Measurements from ENCODE around the gene BCL2L13.
"Not testable (repeated sequence)": the region's sequence is repeated elsewhere in the genome, so short reads cannot be mapped to it uniquely, and the experiment has no call there.

The BCL2L13 gene

DNA sequence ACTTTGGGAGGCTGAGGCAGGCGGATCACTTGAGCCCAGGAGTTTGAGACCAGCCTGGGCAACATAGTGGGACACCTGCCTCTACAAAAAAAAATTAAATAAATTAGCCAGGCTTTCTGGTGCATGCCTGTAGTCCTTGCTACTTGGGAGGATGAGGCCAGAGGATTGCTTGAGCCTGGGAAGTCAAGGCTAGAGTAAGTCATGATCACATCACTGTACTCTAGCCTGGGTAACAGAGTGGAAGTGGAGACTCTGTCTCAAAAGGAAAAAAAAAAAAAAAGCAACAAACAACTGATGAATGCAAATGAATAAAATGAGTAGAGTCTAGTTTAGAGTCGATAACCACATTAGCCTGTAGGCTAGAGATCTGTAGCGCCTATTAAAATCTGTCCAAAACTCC lies 3.9 kb upstream of the BCL2L13 start:
- no peak for DNase-seq (ENCODE audit: low read depth, low spot score)

DNA sequence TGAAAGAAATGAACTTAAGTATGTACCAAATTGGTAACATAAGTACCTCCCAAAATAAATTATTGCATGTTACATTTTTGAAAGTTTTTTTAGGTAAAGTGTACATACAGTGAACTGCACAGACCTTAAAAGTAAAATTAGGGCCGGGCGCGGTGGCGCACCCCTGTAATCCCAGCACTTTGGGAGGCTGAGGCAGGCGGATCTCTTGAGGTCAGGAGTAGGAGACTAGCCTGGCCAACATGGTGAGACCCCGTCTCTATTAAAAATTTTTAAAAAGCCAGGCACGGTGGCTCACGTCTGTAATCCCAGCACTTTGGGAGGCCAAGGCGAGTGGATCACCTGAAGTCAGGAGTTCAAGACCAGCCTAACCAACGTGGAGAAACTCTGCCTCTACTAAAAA lies 1.7 kb upstream of the BCL2L13 start:
- DNase-seq (ENCODE audit: low read depth, low spot score): not testable (repeated sequence)

DNA sequence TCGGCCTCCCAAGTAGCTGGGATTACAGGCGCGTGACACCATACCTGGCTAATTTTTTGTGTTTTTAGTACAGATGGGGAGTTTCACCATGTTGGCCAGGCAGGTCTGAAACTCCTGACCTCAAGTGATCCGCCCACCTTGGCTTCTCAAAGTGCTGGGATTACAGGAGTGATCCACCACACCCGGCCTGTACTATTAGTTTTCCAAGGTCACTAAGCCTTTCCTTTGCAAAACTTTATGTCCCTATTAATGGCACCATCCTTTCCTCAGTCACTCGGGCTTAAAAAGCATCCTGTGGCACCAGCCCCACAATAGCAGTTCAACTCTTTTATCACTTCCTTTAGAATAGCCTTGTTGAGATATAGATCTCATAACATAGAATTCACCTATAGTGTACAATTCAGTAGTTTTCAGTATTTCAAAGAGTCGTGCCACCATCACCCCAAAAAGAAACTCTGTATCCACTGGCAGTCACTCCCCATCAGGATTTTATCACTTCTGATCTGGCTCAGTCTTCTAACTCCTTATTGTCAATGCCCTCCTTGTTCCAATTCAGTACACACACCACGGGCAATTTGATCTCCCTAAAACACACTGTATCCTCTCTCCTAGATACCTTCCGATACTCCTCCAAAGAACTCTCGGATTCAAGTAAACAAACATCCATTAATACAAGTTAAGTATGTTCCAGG lies 921 bp upstream of the BCL2L13 start:
- DNase-seq (ENCODE audit: low read depth, low spot score): no peak

DNA sequence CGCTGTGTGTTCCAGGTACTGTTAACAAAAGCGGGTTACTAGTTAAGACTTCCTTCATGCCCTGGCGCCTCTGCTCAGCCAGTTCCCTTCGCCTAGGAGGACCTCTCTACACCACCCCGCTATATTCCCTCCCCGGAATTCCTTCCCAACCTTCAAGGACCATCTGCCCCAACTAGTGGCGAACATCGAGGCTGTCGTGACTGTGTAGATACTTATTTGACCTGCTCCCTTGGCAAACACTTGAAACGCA lies 450 bp upstream of the BCL2L13 start:
- no peak for DNase-seq (ENCODE audit: low read depth, low spot score)

DNA sequence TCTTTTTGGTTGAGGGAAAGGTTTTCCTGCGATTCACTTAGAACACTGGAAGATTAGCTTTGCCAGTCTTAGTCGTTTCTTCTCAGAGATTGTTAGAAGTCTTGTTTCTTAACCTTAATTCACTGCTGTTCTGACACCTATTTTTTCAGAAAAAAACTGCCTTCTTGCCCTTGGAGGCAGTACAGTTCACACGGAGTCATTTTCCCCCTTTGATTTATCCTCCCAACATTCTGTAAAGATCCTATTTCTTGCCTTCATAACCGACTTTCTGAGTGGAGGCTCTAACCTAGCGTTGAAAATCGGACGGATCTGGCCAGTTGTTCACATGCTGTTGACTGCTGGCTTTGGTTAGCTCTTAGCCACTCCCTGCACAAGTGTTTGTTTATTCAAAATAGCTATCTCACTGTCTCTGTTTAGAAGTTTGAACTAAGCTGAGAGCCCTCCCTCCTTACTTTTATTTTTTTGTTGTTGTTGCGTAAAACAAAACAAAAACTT lies 737 bp downstream of the BCL2L13 start:
- no peak for DNase-seq (ENCODE audit: low read depth, low spot score)

- DNase-seq (ENCODE audit: low read depth, low spot score): no peak
Observed at GRCh38 chr22:17641269-17641668, 2.7 kb downstream of the BCL2L13 start.

DNA sequence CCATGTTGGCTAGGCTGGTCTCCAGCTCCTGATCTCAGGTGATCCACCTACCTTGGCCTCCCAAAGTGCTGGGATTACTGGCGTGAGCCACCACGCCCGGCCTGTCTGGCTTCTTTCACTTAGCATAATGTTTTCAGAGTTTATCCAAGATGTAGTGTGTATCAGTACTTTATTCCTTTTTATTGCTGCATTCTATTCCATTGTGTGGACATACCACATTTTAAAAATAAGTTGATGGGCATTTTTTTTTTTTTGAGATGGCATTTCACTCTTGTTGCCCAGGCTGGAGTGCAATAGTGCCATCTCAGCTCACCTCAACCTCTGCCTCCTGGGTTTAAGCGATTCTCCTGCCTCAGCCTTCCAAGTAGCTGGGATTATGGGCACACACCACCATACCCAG lies 3.8 kb downstream of the BCL2L13 start:
- DNase-seq (ENCODE audit: low read depth, low spot score): not testable (repeated sequence)

DNA sequence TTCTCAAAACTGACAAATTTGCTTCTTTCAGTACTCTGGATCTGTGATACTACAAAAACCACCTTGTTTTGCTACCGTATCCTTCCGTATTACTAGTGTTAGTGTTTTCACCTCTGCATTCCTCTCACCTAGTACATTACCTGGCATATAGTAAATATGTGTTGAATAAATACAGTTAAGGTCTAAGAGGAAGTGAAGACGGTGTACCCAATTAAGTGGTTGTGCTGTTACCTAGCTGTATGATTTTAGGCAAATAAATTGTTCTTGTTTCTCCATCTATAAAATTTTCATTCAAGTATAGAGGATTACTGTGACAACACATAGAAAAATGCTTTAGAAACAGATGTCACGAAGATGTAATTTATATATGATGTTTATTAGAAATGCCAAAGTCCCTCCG lies 8.9 kb downstream of the BCL2L13 start:
- DNase-seq (ENCODE audit: low read depth, low spot score): no peak

GRCh38 chr22:17647991-17648390 lies 9.4 kb downstream of the BCL2L13 start:
- no peak for DNase-seq (ENCODE audit: low read depth, low spot score)

- no peak for DNase-seq (ENCODE audit: low read depth, low spot score)
Observed at GRCh38 chr22:17648569-17648968, 10.0 kb downstream of the BCL2L13 start.

GRCh38 chr22:17655289-17655688 lies 16.7 kb downstream of the BCL2L13 start:
- DNase-seq (ENCODE audit: low read depth, low spot score): no peak

GRCh38 chr22:17656870-17657395 lies 18.4 kb downstream of the BCL2L13 start:
- DNase-seq (ENCODE audit: low read depth, low spot score): no peak

GRCh38 chr22:17664414-17665055 lies 26.0 kb downstream of the BCL2L13 start:
- no peak for DNase-seq (ENCODE audit: low read depth, low spot score)

- DNase-seq (ENCODE audit: low read depth, low spot score): no peak
Observed at GRCh38 chr22:17665248-17665647, 26.7 kb downstream of the BCL2L13 start.

DNA sequence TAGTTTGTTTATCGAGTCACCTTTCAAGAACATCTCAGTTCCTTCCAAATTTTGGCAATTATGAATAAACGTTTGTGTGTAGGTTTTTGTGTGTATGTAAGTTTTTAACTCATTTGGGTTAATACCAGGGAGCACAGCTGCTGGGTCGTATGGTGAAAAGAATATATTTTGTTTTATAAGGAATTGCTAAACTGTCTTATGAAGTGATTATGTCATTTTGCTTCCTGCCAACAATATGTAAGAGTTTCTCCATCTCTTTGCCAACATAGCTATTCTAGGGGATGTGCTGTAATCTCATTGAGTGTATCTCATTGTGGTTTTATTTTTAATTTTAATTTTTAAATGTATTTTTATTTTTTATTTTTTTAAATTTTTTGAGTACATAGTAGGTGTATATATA lies 27.3 kb downstream of the BCL2L13 start:
- no peak for DNase-seq (ENCODE audit: low read depth, low spot score)

- not testable (repeated sequence) for DNase-seq (ENCODE audit: low read depth, low spot score)
Observed at GRCh38 chr22:17671521-17672092, 33.0 kb downstream of the BCL2L13 start.

DNA sequence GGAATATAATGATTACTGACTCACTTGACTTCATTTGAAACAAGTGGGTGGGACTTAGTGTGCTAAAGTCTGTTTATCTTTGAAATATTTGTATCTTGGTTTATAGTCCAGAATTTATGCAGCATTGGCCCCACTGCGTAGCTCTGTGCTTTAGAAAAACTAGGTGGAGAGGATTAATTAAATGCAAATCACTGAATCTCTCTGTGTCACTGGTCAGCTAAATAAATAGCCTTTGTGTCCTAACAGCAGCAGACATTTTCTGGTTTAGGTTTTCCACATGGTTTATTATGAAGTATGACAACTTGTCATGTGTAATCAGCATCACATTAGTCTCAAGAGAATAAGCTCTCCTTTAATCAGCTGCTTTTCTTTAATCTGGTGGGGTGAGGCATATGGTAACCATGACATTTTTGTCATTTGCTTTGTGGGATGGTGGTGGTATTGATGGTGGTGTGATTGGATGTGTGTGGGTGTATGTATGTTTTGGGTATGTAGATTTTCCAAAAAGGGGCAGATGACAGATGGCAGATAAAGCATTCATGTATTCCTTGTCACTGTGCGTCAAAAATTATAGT lies 33.9 kb downstream of the BCL2L13 start:
- no peak for DNase-seq (ENCODE audit: low read depth, low spot score)

DNA sequence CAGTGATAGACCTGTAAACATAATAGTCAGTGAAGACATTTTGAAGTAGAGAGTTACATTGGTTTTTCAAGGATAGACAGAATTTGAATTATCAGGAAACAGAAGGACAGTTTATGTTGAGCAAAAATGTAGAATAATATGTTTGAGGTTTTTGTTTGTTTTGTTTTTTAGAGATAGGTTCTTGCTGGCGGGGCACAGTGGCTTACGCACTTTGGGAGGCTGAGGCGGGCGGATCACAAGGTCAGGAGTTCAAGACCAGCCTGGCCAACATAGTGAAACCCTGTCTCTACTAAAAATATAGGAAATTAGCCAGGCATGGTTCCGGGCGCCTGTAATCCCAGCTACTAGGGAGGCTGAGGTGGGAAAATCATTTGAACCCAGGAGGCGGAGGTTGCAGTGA lies 35.6 kb downstream of the BCL2L13 start:
- DNase-seq (ENCODE audit: low read depth, low spot score): no peak

DNA sequence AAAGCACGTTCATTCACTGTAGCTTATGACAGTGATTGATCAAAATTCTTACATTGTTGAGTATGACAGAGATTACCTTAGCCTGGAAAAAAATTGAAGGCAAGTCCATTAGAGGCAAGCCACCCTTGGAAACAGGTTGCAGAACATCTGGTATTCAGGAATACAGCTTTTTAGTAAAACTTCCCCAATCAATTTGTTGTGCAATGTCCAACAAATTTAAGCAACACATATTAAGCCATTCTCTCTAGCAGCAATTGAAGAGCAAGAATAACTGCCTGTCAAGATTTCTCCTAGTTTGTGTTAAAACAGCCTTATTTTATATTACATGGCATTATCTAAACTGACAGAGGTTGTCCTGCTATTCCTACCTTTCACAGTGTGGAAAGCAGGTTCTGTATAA lies 37.0 kb downstream of the BCL2L13 start:
- no peak for DNase-seq (ENCODE audit: low read depth, low spot score)

GRCh38 chr22:17678817-17679385 lies 40.3 kb downstream of the BCL2L13 start:
- DNase-seq (ENCODE audit: low read depth, low spot score): no peak

DNA sequence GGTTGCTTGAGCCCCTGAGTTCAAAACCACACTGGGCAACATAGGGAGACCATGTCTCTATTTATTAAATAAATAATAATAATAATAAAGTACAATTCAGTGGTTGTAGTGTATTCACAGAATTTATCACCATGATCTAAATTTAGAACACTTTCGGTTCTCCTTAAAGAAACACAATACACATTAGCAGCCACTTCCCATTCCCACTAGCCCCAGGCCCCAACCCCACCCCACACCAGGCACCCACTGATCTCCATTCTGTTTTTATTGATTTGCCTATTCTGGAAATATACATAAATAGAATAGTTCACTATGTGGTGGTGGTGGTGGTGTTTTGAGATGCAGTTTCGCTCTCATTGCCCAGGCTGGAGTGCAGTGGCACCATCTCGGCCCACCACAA lies 45.7 kb downstream of the BCL2L13 start:
- no peak for DNase-seq (ENCODE audit: low read depth, low spot score)

DNA sequence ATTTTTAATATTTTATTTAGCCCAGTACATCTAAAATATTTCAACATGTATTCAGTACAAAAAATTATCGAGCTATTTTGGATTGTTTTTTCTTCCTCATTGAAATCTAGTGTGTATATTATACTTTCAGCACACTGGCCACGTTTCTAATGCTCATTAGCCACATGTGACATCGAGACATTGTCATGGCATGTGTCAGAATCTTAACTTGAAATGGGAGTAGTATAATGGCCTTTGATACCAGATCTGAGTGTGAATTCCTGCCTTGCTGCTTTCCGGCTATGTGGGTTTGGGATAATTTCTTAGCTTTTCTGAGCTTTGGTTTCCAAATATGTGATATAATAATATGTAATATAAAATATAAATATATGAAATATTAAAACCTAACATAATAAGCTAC lies 54.3 kb downstream of the BCL2L13 start:
- DNase-seq (ENCODE audit: low read depth, low spot score): no peak
